ENCODE results near the gene P4HA3.

P4HA3 gene

DNA sequence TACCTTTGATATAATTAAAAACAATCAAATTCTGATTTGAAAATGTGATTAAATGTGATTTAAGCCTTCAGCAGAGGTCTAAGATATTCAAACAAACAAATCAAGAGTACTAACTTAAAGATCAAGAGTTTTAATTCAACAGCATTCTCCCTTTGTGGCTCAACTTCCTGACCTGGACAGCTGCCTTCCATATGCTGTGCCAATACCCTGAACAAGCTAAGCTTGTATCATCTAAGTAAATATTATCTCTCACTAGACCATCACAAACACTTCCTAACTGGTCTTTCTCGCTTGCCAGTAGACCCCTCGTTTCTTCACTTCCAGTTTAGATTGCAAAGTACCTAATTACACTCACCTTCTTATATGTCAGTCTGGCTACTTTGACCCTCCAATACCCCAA, 35.9 kb upstream of the P4HA3 start:
- no peak for TF ChIP-seq ZFP3 (CRISPR knock-in tag; IDR thresholded peaks at IDR 0.05)
- TF ChIP-seq, protein P1, sequence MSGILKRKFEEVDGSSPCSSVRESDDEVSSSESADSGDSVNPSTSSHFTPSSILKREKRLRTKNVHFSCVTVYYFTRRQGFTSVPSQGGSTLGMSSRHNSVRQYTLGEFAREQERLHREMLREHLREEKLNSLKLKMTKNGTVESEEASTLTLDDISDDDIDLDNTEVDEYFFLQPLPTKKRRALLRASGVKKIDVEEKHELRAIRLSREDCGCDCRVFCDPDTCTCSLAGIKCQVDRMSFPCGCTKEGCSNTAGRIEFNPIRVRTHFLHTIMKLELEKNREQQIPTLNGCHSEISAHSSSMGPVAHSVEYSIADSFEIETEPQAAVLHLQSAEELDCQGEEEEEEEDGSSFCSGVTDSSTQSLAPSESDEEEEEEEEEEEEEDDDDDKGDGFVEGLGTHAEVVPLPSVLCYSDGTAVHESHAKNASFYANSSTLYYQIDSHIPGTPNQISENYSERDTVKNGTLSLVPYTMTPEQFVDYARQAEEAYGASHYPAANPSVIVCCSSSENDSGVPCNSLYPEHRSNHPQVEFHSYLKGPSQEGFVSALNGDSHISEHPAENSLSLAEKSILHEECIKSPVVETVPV (CRISPR knock-in tag; IDR thresholded peaks at IDR 0.05), result no peak
- TF ChIP-seq, protein P2, sequence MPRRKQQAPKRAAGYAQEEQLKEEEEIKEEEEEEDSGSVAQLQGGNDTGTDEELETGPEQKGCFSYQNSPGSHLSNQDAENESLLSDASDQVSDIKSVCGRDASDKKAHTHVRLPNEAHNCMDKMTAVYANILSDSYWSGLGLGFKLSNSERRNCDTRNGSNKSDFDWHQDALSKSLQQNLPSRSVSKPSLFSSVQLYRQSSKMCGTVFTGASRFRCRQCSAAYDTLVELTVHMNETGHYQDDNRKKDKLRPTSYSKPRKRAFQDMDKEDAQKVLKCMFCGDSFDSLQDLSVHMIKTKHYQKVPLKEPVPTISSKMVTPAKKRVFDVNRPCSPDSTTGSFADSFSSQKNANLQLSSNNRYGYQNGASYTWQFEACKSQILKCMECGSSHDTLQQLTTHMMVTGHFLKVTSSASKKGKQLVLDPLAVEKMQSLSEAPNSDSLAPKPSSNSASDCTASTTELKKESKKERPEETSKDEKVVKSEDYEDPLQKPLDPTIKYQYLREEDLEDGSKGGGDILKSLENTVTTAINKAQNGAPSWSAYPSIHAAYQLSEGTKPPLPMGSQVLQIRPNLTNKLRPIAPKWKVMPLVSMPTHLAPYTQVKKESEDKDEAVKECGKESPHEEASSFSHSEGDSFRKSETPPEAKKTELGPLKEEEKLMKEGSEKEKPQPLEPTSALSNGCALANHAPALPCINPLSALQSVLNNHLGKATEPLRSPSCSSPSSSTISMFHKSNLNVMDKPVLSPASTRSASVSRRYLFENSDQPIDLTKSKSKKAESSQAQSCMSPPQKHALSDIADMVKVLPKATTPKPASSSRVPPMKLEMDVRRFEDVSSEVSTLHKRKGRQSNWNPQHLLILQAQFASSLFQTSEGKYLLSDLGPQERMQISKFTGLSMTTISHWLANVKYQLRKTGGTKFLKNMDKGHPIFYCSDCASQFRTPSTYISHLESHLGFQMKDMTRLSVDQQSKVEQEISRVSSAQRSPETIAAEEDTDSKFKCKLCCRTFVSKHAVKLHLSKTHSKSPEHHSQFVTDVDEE (CRISPR knock-in tag; IDR thresholded peaks at IDR 0.05), result no peak
- TF ChIP-seq RARB (CRISPR knock-in tag; IDR thresholded peaks at IDR 0.05), result no peak
- TF ChIP-seq, protein P3, sequence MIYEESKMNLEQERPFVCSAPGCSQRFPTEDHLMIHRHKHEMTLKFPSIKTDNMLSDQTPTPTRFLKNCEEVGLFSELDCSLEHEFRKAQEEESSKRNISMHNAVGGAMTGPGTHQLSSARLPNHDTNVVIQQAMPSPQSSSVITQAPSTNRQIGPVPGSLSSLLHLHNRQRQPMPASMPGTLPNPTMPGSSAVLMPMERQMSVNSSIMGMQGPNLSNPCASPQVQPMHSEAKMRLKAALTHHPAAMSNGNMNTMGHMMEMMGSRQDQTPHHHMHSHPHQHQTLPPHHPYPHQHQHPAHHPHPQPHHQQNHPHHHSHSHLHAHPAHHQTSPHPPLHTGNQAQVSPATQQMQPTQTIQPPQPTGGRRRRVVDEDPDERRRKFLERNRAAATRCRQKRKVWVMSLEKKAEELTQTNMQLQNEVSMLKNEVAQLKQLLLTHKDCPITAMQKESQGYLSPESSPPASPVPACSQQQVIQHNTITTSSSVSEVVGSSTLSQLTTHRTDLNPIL (CRISPR knock-in tag; IDR thresholded peaks at IDR 0.05; ENCODE audit: low read depth), result no peak
- no peak for TF ChIP-seq TOX (CRISPR knock-in tag; IDR thresholded peaks at IDR 0.05; ENCODE audit: borderline replicate concordance)
- no peak for ATAC-seq

DNA sequence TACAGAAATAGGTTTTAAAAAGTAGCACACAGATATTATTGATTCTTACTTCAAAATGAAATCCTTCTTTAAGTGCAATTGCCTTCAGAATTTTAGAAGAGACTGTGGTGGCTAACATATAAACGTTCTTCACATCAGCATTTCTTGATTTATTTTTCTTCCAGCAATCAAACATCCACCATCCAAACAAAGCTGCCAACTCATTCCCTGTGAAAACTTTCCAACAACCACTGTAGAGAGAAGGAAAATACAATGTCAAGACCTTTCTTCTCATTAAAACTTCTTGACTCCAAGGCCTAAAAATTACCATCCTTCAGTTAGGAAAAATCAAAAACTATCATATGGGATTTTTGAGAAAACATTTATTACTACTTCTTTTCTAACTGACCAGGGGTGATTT, 34.0 kb upstream of the P4HA3 start:
- no peak for ATAC-seq
- TF ChIP-seq SNAI2 (CRISPR knock-in tag; IDR thresholded peaks at IDR 0.05), result no peak
- TF ChIP-seq RARB (CRISPR knock-in tag; IDR thresholded peaks at IDR 0.05), result no peak

DNA sequence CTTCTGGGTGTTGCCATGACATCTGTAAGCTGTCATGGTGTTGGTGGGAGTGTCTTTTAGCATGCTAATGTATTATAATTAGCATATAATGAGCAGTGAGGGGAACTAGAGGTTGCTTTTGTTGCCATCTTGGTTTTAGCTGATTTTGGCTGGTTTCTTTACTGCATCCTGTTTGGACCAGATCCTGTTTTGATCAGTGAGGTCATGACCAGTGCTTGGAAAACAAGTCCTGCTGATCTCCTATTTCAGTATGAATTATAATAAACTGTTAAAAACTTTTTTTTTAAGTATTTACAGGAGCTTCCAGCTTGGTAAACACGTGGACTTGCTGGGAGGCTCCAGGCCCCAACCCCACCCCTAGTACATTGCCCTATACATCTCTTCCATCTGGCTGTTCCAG, 30.5 kb upstream of the P4HA3 start:
- no peak for ATAC-seq
- TF ChIP-seq OSR1 (CRISPR knock-in tag; IDR thresholded peaks at IDR 0.05), result no peak
- TF ChIP-seq CSDC2 (CRISPR knock-in tag; IDR thresholded peaks at IDR 0.05), result no peak

DNA sequence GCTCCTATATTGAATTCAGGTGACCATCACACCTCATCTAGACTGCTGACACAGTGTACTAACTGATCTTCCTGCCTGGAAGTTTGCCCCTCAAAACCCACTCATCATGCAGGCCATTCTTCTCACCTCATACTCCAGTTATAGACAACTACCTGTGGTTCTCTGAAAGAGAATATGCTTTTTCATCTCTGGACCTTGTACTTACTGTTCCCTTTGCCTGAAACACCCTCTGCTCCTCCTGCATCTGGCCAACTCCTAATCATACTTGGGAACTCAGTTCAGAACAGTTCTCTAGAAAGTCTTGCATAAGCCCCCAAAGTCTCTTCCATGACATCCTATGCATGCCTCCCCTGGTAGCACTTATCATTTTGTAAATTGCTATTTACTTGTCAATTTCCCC, 28.2 kb upstream of the P4HA3 start:
- TF ChIP-seq, protein P4, sequence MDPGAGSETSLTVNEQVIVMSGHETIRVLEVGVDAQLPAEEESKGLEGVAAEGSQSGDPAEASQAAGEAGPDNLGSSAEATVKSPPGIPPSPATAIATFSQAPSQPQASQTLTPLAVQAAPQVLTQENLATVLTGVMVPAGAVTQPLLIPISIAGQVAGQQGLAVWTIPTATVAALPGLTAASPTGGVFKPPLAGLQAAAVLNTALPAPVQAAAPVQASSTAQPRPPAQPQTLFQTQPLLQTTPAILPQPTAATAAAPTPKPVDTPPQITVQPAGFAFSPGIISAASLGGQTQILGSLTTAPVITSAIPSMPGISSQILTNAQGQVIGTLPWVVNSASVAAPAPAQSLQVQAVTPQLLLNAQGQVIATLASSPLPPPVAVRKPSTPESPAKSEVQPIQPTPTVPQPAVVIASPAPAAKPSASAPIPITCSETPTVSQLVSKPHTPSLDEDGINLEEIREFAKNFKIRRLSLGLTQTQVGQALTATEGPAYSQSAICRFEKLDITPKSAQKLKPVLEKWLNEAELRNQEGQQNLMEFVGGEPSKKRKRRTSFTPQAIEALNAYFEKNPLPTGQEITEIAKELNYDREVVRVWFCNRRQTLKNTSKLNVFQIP (CRISPR knock-in tag; IDR thresholded peaks at IDR 0.05; ENCODE audit: borderline replicate concordance, low read depth), result no peak
- TF ChIP-seq, protein P1 (CRISPR knock-in tag; IDR thresholded peaks at IDR 0.05), result no peak
- TF ChIP-seq CSDC2 (CRISPR knock-in tag; IDR thresholded peaks at IDR 0.05) (no peak), SNAI2 (CRISPR knock-in tag; IDR thresholded peaks at IDR 0.05) (no peak), TOX (CRISPR knock-in tag; IDR thresholded peaks at IDR 0.05; ENCODE audit: borderline replicate concordance) (no peak)
- no peak for ATAC-seq

DNA sequence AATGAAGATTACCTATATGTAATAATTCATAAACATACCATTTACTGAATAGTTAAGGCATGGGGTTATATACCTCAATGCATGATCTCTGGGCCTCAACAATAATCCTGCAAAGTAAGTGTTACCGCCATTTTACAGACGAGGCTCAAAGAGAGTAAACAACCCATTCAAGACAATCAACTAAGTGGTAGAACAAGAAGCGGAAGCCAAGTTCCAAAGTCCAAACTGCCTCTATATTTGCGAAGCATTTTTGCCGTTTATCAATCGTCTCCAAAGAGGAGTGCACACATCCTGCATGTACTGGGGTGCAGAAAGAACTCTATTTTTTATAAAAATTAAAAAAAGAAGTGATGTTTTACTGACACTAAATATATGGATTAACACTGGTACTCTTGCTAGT, 27.5 kb upstream of the P4HA3 start:
- no peak for ATAC-seq
- TF ChIP-seq, protein P4 (CRISPR knock-in tag; IDR thresholded peaks at IDR 0.05; ENCODE audit: borderline replicate concordance, low read depth), result no peak
- TF ChIP-seq BACH2 (CRISPR knock-in tag; IDR thresholded peaks at IDR 0.05; ENCODE audit: borderline replicate concordance) (no peak), ZNF565 (CRISPR knock-in tag; conservative IDR thresholded peaks at IDR 0.05; ENCODE audit: low read depth) (no peak), ARNTL (CRISPR knock-in tag; IDR thresholded peaks at IDR 0.05; ENCODE audit: borderline replicate concordance, low read depth) (no peak), SNAI2 (CRISPR knock-in tag; IDR thresholded peaks at IDR 0.05) (no peak), ZFP30 (CRISPR knock-in tag; IDR thresholded peaks at IDR 0.05) (no peak), RARB (CRISPR knock-in tag; IDR thresholded peaks at IDR 0.05) (no peak), GLIS3 (CRISPR knock-in tag; IDR thresholded peaks at IDR 0.05) (no peak), OSR1 (CRISPR knock-in tag; IDR thresholded peaks at IDR 0.05) (no peak)
- TF ChIP-seq, protein P2 (CRISPR knock-in tag; IDR thresholded peaks at IDR 0.05), result no peak
- TF ChIP-seq, protein P3 (CRISPR knock-in tag; IDR thresholded peaks at IDR 0.05; ENCODE audit: low read depth), result no peak
- TF ChIP-seq, protein P1 (CRISPR knock-in tag; IDR thresholded peaks at IDR 0.05), result no peak
